Activated naive CD8-positive, alpha-beta T cell (primary cell): ENCODE measurements around the gene DPF3.
"Not testable (repeated sequence)": the region's sequence is repeated elsewhere in the genome, so short reads cannot be mapped to it uniquely, and the experiment has no call there.

Source experiments
- H3K27ac Mint-ChIP-seq: one replicate; pipeline ENCODE4 v1.8.0; 2021; ENCODE audit warnings: mixed read lengths
- H3K27me3 Mint-ChIP-seq: one replicate; pipeline ENCODE4 v1.8.0; 2021; ENCODE audit warnings: mixed read lengths
- H3K36me3 Mint-ChIP-seq: one replicate; pipeline ENCODE4 v1.8.0; 2021; ENCODE audit warnings: mixed read lengths
- H3K4me1 Mint-ChIP-seq: one replicate; pipeline ENCODE4 v1.8.0; 2021; ENCODE audit warnings: low read depth, mixed read lengths
- H3K4me3 Mint-ChIP-seq: one replicate; pipeline ENCODE4 v1.8.0; 2021; ENCODE audit warnings: mild to moderate bottlenecking, mixed read lengths
- H3K9me3 Mint-ChIP-seq: one replicate; pipeline ENCODE4 v1.8.0; 2021; ENCODE audit warnings: low read depth, mixed read lengths

Gene DPF3

DNA sequence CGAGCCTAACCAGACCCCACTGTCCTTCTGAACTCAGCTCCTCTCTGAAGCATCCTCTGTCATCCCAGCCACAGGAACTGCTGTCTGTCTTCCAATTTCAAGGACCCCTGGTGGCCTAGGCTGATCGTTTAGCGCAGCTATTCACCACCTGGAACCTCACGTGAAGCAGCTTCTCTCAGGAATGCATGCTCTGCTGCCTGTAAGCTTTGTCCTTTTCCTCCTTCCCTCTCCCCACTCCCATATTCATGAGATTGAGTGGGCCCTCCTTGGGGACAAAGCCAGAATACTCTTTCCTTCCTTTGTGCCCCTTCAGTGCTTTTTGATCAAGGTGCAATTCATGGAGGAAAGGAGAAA lies 17.2 kb downstream of the DPF3 start:
- Mint-ChIP-seq H3K27ac (no peak overlapping the region), H3K4me3 (no peak overlapping the region), H3K4me1 (no peaks in the 10 kb centered on the region), H3K9me3 (no peaks in the 10 kb centered on the region), H3K36me3 (peaks cover 2% of the 10 kb centered on the region), H3K27me3 (no peaks in the 10 kb centered on the region)

DNA sequence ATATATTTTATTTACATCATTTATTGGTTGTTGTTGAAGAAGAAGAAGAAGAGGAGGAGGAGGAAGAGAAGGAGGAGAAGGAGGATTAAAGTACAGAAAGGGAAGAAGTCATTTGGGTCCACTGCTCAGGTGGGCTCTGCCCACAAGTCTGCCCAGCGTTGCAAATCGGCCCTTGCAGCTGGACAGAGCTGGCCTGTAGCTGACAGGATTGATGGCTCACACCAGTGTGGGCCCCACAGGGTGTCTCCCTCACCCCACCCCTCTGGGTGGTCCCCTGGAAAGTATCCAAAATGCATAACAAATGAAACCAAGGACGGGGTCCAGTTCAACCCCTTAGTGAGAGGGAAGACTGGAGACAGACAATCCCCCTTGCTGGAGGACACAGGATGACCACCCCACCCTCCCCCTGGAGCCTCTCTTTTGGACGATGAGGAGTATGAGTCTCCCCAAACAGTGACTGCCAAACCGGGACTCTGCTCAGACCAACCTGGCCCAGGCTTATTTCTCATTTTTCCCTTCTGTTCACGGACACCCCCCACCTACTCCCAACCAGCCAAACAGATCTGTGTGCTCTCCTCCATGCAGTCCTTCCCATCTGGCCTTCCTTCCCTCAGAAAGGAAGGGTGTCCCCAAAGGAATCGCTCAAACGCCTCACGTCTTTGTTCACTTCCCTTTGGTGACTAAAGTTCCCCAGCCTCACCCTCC lies 17.7 kb downstream of the DPF3 start:
- H3K4me3 Mint-ChIP-seq, result no peak overlapping the region
- H3K4me1 Mint-ChIP-seq, result no peaks in the 10 kb centered on the region
- no peak overlapping the region for H3K27ac Mint-ChIP-seq
- peaks cover 2% of the 10 kb centered on the region for H3K36me3 Mint-ChIP-seq
- no peaks in the 10 kb centered on the region for H3K27me3 Mint-ChIP-seq
- H3K9me3 Mint-ChIP-seq, result no peaks in the 10 kb centered on the region

DNA sequence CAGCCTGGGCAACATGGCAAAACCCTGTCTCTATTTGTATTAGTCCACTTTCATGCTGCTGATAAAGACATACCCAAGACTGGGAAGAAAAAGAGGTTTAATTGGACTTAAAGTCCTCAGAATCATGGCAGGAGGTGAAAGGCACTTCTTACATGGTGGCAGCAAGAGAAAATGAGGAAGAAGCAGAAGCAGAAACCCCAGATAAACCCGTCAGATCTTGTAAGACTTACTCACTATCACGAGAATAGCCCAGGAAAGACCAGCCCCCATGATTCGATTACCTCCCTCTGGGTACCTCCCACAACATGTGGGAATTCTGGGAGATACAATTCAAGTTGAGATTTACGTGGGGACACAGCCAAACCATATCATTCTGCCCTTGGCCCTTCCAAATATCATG lies 23.0 kb downstream of the DPF3 start:
- not testable (repeated sequence) for H3K4me1 Mint-ChIP-seq, H3K27ac Mint-ChIP-seq, H3K4me3 Mint-ChIP-seq, H3K27me3 Mint-ChIP-seq, H3K36me3 Mint-ChIP-seq, H3K9me3 Mint-ChIP-seq

DNA sequence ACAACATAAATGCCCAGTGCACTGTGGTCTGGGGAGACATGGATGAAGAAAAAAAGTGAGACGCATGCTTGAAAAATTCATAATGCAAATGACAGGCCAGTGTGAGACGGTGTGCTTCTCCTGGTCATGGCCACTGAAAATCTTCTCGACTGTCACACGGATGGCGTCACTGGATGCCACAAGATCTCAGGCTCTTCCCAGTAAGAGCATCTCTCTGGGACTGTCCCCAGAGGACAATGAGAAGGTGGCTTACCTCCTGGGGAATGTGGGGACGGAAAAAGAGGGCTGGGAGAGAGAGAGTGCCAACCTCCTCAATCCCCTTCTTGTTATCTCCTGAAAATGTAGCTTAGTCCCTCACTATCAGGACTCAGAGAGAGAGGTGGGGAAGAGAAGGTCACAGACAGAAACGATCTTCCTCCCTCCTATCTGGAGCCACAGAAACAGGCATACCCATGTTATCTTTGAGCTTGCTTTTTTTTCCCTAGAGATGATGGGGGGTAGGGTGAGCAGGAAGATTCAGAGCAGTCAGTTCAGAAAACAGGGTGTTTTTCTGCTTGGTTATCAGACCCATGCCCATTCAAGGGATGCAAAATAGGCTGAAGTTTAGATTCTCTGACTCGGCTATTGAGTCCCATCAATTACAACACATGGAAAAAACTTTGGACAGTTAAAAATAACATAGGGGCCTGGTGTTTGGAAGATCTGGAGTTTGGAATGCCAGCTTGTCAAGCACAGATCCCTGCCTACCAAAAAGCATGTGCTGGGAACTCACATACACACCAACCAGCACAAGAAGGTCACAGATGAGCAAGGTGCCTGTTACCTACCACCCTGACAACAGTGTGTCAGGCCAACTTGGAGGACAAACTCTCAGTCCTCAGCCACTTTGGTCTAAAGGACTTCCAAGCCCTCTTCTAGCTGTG lies 24.2 kb downstream of the DPF3 start:
- Mint-ChIP-seq H3K36me3 (peaks cover 9% of the 10 kb centered on the region), H3K4me3 (no peak overlapping the region), H3K27ac (no peak overlapping the region), H3K9me3 (no peaks in the 10 kb centered on the region), H3K4me1 (no peaks in the 10 kb centered on the region), H3K27me3 (no peaks in the 10 kb centered on the region)

DNA sequence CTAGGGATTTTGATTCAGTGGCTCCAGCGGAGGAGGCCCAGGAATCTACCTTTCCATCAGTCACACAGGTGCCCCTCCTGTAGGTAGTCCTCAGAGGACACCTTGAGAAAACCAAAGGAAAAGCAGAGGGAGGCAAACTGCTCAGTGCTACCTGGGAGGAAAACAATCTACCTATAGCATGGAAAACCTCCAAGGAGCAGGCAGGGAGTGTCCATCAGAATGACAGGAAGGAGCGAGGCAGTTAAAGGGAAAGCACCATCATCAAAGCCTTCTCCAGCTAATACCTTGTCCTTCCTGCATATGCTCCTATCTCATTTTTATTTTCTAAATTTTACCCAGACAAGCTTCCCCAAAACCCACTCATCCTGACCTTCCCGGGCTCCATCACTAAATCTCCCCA lies 25.4 kb downstream of the DPF3 start:
- no peaks in the 10 kb centered on the region for H3K4me1 Mint-ChIP-seq

DNA sequence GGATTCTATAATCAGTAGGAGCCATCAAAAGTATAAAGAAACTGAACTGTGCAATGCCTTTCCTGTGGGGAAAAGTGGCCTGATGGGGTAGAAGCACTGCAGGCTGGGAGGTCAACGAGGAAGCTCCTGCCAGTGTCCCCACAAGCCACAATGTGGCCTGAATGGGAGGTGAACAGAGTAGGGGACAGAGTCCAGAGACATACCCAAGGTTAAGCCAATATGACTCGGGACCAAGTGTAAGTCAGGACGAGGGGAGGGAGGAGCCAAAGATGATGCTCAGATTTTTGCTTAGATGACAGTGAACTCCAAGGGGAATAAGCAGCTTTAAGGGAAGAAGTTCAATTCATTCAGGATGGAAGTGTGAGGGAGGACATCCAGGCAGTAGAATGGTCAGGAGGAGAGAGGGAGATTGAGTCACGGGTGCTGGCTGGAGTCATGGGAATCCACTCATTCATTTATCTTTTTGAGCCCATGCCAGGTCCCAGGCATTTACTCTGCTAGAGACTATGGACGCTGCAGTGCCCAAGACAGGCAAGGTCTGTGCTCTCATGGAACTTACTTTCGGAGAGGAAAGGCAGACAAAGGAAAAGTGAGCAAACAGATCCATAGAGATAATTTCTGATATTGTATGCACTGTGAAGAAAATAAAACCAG lies 29.1 kb downstream of the DPF3 start:
- peaks cover 9% of the 10 kb centered on the region for H3K36me3 Mint-ChIP-seq
- no peak overlapping the region for H3K27ac Mint-ChIP-seq
- H3K27me3 Mint-ChIP-seq, result no peaks in the 10 kb centered on the region
- H3K4me3 Mint-ChIP-seq, result no peak overlapping the region
- H3K9me3 Mint-ChIP-seq, result no peaks in the 10 kb centered on the region
- no peaks in the 10 kb centered on the region for H3K4me1 Mint-ChIP-seq

More for the DNA sequence above, 25.4 kb downstream of the DPF3 start:
- Mint-ChIP-seq H3K4me3 (no peak overlapping the region), H3K27me3 (no peaks in the 10 kb centered on the region), H3K36me3 (peaks cover 9% of the 10 kb centered on the region), H3K9me3 (no peaks in the 10 kb centered on the region), H3K27ac (no peak overlapping the region)

DNA sequence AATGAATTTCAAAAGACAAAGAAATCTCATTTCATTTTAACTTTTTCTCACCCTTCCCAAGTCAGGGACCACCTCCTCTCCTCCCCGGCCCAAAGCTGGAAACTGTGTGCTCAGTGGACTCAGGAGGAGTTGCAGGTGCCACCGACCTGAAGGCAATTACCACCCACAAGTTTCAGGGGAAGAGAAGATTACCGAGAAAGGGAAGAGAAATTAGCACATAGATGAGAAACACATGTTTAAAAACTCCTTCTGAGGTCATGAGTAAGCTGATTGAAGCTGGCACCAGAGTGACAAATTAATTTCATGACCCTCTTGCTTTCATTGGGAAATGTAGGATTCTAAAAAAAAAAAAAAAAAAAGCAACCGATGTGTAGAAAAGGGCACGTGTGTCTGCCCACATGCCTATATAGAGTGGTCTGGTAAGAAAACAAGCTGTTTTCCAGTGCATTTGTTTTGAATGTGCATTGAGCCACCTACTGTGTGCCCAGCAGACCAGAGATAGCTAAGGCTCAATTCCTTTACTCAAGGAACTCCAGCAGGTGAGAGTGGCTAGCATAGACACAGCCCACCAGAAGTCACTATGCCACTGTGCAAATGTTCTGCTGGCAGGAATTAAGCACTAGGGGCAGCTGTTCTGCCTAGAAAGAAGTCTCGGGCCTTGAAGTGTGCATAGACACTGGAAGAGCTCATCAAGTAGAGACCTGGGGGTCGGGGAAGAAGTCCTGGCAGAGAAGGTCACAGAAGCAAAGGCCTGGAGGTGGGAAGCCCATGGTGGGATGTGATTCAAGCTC lies 30.5 kb downstream of the DPF3 start:
- peaks cover 7% of the 10 kb centered on the region for H3K36me3 Mint-ChIP-seq
- H3K9me3 Mint-ChIP-seq, result no peaks in the 10 kb centered on the region
- no peak overlapping the region for H3K4me3 Mint-ChIP-seq
- H3K27me3 Mint-ChIP-seq, result no peaks in the 10 kb centered on the region
- H3K27ac Mint-ChIP-seq, result peak overlapping the region; percentile 42
- no peaks in the 10 kb centered on the region for H3K4me1 Mint-ChIP-seq

DNA sequence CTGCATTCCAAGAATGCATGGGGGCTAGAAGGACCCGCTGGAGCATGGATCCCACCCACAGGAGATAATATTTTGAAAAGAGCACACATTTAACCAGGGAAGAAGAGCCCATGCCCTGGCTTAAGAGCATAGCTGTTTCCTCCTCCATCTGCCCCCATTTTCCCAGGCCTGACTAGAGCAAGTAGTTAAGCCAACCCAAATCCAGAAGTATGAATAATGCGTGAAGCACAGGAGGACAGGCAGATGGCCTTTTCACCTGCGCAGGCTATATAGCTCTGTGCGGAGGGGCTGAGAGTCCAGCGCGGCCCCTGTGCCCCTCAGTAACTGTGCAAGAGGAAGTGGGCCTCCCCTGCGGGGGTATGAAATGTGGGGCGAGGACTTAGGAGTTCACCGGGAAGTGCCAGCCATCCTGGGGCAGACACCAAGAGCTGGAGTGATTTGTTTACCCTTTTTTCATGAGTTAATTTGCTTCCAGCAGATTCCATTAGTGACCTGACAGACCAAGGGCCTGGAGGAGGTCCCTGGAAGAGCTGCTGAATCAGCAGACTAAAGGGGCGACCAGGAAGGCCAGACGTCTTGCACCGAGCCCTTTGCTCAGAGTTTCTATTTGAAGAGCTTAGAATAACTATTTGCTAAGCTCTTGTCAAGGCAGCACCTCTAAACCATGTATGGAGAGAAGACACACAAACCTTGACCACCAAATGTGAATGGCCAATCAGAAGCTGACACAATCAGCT lies 37.2 kb downstream of the DPF3 start:
- Mint-ChIP-seq H3K27ac (no peak overlapping the region), H3K4me3 (no peak overlapping the region), H3K9me3 (no peaks in the 10 kb centered on the region), H3K27me3 (no peaks in the 10 kb centered on the region), H3K4me1 (no peaks in the 10 kb centered on the region), H3K36me3 (no peaks in the 10 kb centered on the region)

DNA sequence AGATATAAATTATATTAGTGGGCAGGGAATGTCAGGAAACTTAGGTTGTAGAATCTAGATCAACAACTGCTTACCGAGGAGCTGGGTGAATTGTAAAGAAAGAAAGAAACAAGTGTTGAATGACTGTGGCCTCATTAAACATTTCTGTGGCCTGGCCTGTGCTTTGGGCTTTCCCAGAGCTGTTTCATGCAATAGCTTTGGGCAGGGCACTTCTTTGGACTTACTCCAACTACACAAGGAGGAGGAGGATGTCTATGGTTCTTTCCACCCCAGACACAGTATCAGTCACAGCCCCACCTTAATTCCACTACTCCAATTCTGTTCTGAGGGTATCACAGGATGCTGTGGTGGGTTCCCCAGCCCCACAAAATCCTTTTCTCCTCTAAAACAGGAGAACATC lies 38.0 kb downstream of the DPF3 start:
- no peaks in the 10 kb centered on the region for H3K9me3 Mint-ChIP-seq
- H3K36me3 Mint-ChIP-seq, result no peaks in the 10 kb centered on the region
- no peaks in the 10 kb centered on the region for H3K4me1 Mint-ChIP-seq
- H3K4me3 Mint-ChIP-seq, result no peak overlapping the region
- H3K27me3 Mint-ChIP-seq, result no peaks in the 10 kb centered on the region
- H3K27ac Mint-ChIP-seq, result no peak overlapping the region

DNA sequence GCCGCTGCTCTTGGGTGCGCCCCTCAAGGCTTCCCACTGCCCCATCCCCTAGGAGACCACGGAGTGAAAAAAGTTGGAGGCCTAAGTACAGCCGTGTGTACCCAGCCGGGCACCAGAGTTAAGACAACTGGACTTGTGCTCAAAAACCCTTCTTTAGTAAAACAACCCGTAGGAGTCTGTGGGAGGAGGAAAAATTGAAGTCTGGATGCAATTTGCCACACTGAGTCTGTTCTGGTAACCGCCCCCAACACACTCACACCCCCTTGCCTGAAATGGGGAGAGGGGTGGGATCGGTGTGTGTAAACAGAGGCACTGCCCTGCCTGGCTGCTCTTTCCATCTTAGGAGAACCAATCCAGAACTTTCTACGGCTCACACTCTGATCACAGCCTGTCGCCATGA lies 41.7 kb downstream of the DPF3 start:
- Mint-ChIP-seq H3K4me3 (no peak overlapping the region), H3K36me3 (no peaks in the 10 kb centered on the region), H3K27ac (no peak overlapping the region), H3K4me1 (no peaks in the 10 kb centered on the region), H3K9me3 (no peaks in the 10 kb centered on the region), H3K27me3 (peaks cover 2% of the 10 kb centered on the region)

DNA sequence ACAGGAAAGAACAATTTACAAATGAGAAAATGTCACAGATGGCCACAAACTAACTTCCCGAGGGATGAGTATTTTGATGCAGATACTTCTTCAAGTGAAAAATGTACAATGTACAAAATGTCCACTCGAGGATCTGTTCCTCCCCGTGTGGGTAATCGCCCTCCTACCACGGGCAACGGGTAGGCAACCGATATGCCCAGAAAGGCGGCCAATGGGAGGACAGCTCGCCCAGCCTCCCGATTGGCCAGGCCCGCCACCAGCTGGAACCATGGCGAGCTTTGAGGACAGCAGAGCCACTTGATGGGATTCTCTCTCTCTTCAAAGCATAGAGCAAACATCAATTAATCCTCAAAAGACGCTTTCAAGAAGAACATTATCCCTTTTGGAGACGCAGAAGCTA lies 42.3 kb downstream of the DPF3 start:
- Mint-ChIP-seq H3K4me3 (no peak overlapping the region), H3K4me1 (no peaks in the 10 kb centered on the region), H3K9me3 (no peaks in the 10 kb centered on the region), H3K27me3 (peaks cover 2% of the 10 kb centered on the region), H3K36me3 (no peaks in the 10 kb centered on the region), H3K27ac (no peak overlapping the region)

DNA sequence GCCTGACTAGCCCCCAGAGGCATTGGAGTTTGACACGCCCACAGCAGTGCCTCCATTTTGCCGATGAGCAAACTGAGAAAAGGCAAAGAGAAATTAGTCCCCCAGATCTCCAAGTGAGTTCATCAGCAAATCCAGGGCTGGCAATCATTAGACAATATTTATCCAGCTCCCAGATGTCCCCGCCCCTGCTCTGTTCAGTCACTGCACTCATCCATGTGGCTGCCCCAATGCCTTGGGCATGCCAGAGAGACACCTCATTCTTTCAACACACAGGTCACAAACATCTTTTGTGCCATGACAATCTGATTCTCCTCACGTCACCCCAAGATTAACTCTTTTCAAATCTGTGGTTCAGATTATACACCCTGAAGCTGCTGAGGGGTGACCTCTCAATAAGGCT lies 43.5 kb downstream of the DPF3 start:
- Mint-ChIP-seq H3K4me3 (no peak overlapping the region), H3K9me3 (no peaks in the 10 kb centered on the region), H3K27me3 (peaks cover 2% of the 10 kb centered on the region), H3K4me1 (no peaks in the 10 kb centered on the region), H3K36me3 (no peaks in the 10 kb centered on the region), H3K27ac (no peak overlapping the region)

DNA sequence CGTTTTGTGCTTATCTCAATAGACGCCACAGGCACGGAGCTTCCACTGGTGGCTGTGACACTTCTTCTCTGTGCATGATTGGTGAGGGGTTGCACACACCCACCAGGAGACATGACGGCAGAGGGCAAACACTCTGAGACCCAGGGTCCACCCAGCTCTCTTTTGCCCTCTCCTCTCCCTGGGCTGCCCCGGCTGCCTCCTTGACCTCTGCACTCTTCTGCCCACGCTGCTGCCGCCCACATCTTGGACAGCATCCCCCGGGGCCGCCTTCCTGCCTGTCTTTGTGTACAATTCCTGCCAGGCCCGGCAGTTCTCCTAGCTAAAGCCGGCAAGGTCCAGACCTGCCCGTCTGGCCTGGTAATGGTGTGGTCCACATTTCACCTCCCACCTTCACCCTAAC lies 44.7 kb downstream of the DPF3 start:
- H3K27ac Mint-ChIP-seq, result no peak overlapping the region
- H3K36me3 Mint-ChIP-seq, result no peaks in the 10 kb centered on the region
- H3K4me3 Mint-ChIP-seq, result no peak overlapping the region
- H3K4me1 Mint-ChIP-seq, result no peaks in the 10 kb centered on the region
- H3K9me3 Mint-ChIP-seq, result no peaks in the 10 kb centered on the region
- H3K27me3 Mint-ChIP-seq, result peaks cover 2% of the 10 kb centered on the region

DNA sequence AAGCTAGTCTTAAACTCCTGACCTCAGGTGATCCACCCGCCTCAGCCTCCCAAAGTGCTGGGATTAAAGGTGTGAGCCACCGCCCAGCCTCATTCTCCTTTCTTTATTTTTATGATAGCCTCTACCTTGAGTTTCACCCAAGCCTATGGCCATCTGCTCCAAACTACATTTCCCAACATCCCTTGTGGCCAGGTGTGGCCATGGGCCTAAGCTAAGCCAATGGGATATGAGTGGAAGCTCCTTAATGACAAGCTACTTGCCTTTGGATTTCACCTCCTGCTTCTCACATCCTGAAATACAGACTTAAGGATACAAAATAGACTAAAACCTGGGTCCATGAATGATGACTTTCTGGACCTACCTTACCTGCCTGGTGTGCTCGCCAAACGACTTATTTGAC lies 46.2 kb downstream of the DPF3 start:
- Mint-ChIP-seq H3K27ac (peak overlapping the region; percentile 34), H3K4me3 (no peak overlapping the region), H3K27me3 (peaks cover 2% of the 10 kb centered on the region), H3K9me3 (no peaks in the 10 kb centered on the region), H3K4me1 (no peaks in the 10 kb centered on the region), H3K36me3 (no peaks in the 10 kb centered on the region)
